HG03175 (cell line): ENCODE results near the gene TNRC6A.

ENCODE experiments used
- ATAC-seq: cut with Tn5 transposase; IDR thresholded peaks from one replicate; pipeline ENCODE4 v1.9.1; 2021; ENCODE audit warnings: mild to moderate bottlenecking, moderate library complexity; ENCODE audit not compliant: unreplicated experiment

The TNRC6A gene

DNA sequence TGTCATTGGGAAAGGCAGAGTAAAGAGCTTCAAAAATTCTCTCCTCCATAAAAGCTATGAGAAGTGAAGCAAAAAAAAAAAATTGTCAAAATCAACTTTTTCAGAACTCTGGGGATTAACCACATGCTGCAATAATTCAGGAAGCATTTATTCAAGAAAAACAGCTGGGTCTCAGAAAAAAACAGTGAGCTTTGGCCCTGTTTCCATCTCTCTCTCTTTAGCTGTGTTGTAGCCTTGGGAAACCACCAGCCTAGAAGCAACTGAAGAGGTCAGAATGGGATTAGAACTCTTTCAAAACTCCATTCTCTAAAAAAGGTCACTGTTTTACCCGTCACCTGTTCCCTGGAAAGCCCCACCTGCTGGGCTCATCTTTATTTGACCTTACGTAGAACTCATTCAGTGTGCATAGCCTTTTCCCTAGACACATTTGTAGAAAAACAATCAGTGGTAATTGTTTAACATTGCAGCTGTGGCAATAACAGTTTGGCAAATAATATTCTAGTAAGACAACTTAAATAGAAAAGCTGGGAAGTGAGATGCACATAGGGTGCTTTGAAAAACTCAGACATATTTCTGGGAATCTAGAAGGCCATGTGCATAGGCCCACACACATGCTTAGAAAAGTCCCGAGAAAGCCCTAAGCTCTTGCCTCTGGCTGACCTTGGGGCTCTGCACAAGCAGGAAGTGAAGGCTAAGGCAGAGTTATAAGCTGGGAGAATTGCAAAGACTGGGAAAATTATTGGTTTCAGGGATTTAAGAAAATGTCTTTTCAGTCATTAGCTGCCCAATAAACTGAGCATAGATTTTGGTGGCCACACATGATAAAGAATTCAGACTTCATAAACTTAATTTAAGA is 134.4 kb downstream of the TNRC6A start:
- no peak for ATAC-seq

DNA sequence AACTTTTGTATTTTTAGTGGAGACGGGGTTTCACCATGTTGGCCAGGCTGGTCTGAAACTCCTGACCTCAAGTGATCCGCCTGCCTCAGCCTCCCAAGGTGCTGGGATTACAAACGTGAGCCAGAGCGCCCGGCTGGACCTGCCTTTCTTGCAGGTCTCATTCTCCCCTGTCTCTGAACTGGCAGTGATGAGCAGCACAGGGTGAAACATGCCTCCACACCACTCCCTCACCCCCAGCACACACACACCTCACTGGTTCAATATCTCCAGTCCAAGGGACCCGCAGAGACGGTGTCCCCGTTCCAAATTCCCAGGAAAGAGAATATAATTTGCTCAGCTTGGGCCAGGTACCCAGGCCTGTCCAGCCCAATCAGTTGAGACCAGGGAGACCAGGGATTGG is 139.6 kb downstream of the TNRC6A start:
- ATAC-seq: no peak

- ATAC-seq: no peak
These were observed 142.4 kb downstream of the TNRC6A start for GRCh38 chr16:24871891-24872290.

- ATAC-seq: no peak
These were observed 143.6 kb downstream of the TNRC6A start for GRCh38 chr16:24873028-24873427.

- ATAC-seq: no peak
These were observed 146.0 kb downstream of the TNRC6A start for GRCh38 chr16:24875466-24875865.
